ENCODE data around the gene KIF3C.
"Not testable (repeated sequence)": the region's sequence is repeated elsewhere in the genome, so short reads cannot be mapped to it uniquely, and the experiment has no call there.

GRCh38 chr2:25896308-25896707, 86.0 kb downstream of the KIF3C start:
- TF ChIP-seq, protein P1, sequence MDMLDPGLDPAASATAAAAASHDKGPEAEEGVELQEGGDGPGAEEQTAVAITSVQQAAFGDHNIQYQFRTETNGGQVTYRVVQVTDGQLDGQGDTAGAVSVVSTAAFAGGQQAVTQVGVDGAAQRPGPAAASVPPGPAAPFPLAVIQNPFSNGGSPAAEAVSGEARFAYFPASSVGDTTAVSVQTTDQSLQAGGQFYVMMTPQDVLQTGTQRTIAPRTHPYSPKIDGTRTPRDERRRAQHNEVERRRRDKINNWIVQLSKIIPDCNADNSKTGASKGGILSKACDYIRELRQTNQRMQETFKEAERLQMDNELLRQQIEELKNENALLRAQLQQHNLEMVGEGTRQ (IDR thresholded peaks at IDR 0.05; ENCODE audit: low read depth, low read length) = not testable (repeated sequence)
- not testable (repeated sequence) for TF ChIP-seq RAD21 (IDR thresholded peaks at IDR 0.05; ENCODE audit: low read length); POLR2A (IDR thresholded peaks at IDR 0.05; ENCODE audit: low read depth, low read length); CEBPB (IDR thresholded peaks at IDR 0.05; ENCODE audit: low read depth, low read length); RCOR1 (IDR thresholded peaks at IDR 0.05; ENCODE audit: insufficient replicate concordance, low read length); SMC3 (IDR thresholded peaks at IDR 0.05; ENCODE audit: low read depth, low read length); MAZ (IDR thresholded peaks at IDR 0.05; ENCODE audit: borderline replicate concordance, low read depth, low read length); MAFK (IDR thresholded peaks at IDR 0.05; ENCODE audit: low read depth, low read length); MXI1 (IDR thresholded peaks at IDR 0.05; ENCODE audit: borderline replicate concordance, low read depth, low read length)
- TF ChIP-seq, protein P2, sequence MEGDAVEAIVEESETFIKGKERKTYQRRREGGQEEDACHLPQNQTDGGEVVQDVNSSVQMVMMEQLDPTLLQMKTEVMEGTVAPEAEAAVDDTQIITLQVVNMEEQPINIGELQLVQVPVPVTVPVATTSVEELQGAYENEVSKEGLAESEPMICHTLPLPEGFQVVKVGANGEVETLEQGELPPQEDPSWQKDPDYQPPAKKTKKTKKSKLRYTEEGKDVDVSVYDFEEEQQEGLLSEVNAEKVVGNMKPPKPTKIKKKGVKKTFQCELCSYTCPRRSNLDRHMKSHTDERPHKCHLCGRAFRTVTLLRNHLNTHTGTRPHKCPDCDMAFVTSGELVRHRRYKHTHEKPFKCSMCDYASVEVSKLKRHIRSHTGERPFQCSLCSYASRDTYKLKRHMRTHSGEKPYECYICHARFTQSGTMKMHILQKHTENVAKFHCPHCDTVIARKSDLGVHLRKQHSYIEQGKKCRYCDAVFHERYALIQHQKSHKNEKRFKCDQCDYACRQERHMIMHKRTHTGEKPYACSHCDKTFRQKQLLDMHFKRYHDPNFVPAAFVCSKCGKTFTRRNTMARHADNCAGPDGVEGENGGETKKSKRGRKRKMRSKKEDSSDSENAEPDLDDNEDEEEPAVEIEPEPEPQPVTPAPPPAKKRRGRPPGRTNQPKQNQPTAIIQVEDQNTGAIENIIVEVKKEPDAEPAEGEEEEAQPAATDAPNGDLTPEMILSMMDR (conservative IDR thresholded peaks at IDR 0.05; ENCODE audit: low read depth, low read length) = not testable (repeated sequence)

Data from IMR-90 (cell line).